H1 (cell line): ENCODE measurements around the gene SMYD3. TPM values are rescaled to one million over a fixed set of nuclear protein-coding genes. Genes with fewer than 3 reads are reported as not detected.

Experiments used
- CTCF ChIA-PET: fragments of 300-600 bp; sonication (Branson Sonifier 250); formaldehyde crosslinking; loops from one replicate; lab custom pipeline; 2021; ENCODE audit not compliant: partially characterized antibody; lab: Charles Lee
- POLR2A ChIA-PET: fragments of 300-600 bp; sonication (Branson Sonifier 250); formaldehyde crosslinking; loops from one replicate; lab custom pipeline; 2021; ENCODE audit warnings: inconsistent platforms; ENCODE audit not compliant: partially characterized antibody; lab: Charles Lee
- DNase-seq, 2 experiments: peaks; one replicate each; pipeline versions ENCODE4 v3.0.0 to v3.0.0-alpha.2; 2010 to 2022; ENCODE audit warnings: low spot score in 2 of 2, low read depth in 1 of 2, mixed read lengths in 1 of 2
- FAIRE-seq: peaks from 2 replicates; lab custom pipeline; 2011; peaks lifted over from hg19 to GRCh38; lab: Jason Lieb, UNC
- H2AFZ ChIP-seq: 2 replicates; pipeline ENCODE4 v1.8.1; 2012; ENCODE audit warnings: low read length, inconsistent platforms
- H2AK5ac ChIP-seq: 2 replicates; pipeline ENCODE4 v1.6.1; 2013; ENCODE audit warnings: low read depth, low read length
- H2BK120ac ChIP-seq: replicated peaks from 2 replicates; pipeline ENCODE3; 2013; ENCODE audit warnings: low read depth, low read length, inconsistent platforms
- H2BK12ac ChIP-seq: 2 replicates; pipeline ENCODE4 v1.6.1; 2013; ENCODE audit warnings: low read depth, low read length
- H2BK15ac ChIP-seq: 2 replicates; pipeline ENCODE4 v1.6.1; 2013; ENCODE audit warnings: low read length
- H2BK20ac ChIP-seq: 2 replicates; pipeline ENCODE4 v1.6.1; 2013; ENCODE audit warnings: low read length
- H2BK5ac ChIP-seq: 2 replicates; pipeline ENCODE4 v1.6.1; 2013; ENCODE audit warnings: low read depth, low read length
- H3K14ac ChIP-seq: 2 replicates; pipeline ENCODE4 v1.6.1; 2013; ENCODE audit warnings: inconsistent platforms; ENCODE audit not compliant: insufficient read length
- H3K18ac ChIP-seq: 2 replicates; pipeline ENCODE4 v1.6.1; 2013; ENCODE audit warnings: low read length; ENCODE audit errors: extremely low read depth
- H3K23ac ChIP-seq: 2 replicates; pipeline ENCODE4 v1.6.1; 2013; ENCODE audit warnings: inconsistent platforms; ENCODE audit not compliant: insufficient read length
- H3K23me2 ChIP-seq: 2 replicates; pipeline ENCODE4 v1.6.1; 2013; ENCODE audit warnings: low read depth, low read length
- H3K27ac ChIP-seq: 2 replicates; pipeline ENCODE4 v1.6.1; 2011; ENCODE audit warnings: low read depth, low read length, inconsistent platforms
- H3K27me3 ChIP-seq, 4 experiments: replicated peaks in 1 of 4; 1 replicate in 1 of 4; 2 replicates in 3 of 4; pipeline versions ENCODE4 v1.6.1 to v1.8.1; 2011 to 2013; ENCODE audit warnings: low read length in 3 of 4, mild to moderate bottlenecking in 3 of 4, inconsistent platforms in 2 of 4, mixed read lengths in 2 of 4, moderate library complexity in 1 of 4; ENCODE audit not compliant: control insufficient read depth in 3 of 4, insufficient read depth in 3 of 4; ENCODE audit errors: extremely low read depth in 1 of 4
- H3K36me3 ChIP-seq, 4 experiments: 2 replicates each; pipeline versions ENCODE4 v1.6.1 to v1.8.1; 2011 to 2013; ENCODE audit warnings: mild to moderate bottlenecking in 4 of 4, low read length in 3 of 4, moderate library complexity in 2 of 4, control low read depth in 1 of 4, inconsistent platforms in 1 of 4; ENCODE audit not compliant: insufficient read depth in 4 of 4, control insufficient read depth in 2 of 4
- H3K4ac ChIP-seq: replicated peaks from 2 replicates; pipeline ENCODE3; 2013; ENCODE audit warnings: low read length, low read depth, mixed read lengths, inconsistent platforms; ENCODE audit not compliant: insufficient read length
- H3K4me1 ChIP-seq, 4 experiments: replicated peaks in 1 of 4; 1 replicate in 1 of 4; 2 replicates in 3 of 4; pipeline versions ENCODE4 v1.6.1 to v1.8.1; 2011 to 2013; ENCODE audit warnings: low read length in 3 of 4, inconsistent platforms in 2 of 4, mixed read lengths in 1 of 4; ENCODE audit not compliant: insufficient read depth in 4 of 4, control insufficient read depth in 3 of 4
- H3K4me2 ChIP-seq, 2 experiments: 2 replicates each; pipeline versions ENCODE4 v1.6.1 to v1.8.1; 2011 to 2013; ENCODE audit warnings: low read depth in 2 of 2, low read length in 2 of 2, control low read depth in 1 of 2, inconsistent platforms in 1 of 2, mild to moderate bottlenecking in 1 of 2; ENCODE audit not compliant: insufficient read depth in 1 of 2
- H3K4me3 ChIP-seq, 4 experiments: fragments of 200-600, 300-600 bp in 1 of 4; sonication (generic), shearing (Covaris generic), sonication (Bioruptor Twin) in 1 of 4; 2 replicates each; pipeline versions ENCODE4 v1.5.1 to v1.8.1; 2011 to 2016; ENCODE audit warnings: low read length in 4 of 4, low read depth in 3 of 4, control low read depth in 2 of 4, inconsistent platforms in 2 of 4, mild to moderate bottlenecking in 2 of 4, mixed read lengths in 1 of 4, moderate library complexity in 1 of 4; ENCODE audit not compliant: insufficient read depth in 2 of 4; ENCODE audit errors: extremely low read depth in 1 of 4
- H3K56ac ChIP-seq: replicated peaks from 2 replicates; pipeline ENCODE3; 2013; ENCODE audit warnings: low read depth, mild to moderate bottlenecking, mixed read lengths, low read length, inconsistent platforms; ENCODE audit not compliant: insufficient read length
- H3K79me1 ChIP-seq: 2 replicates; pipeline ENCODE4 v1.6.1; 2013; ENCODE audit warnings: low read depth, low read length, control low read depth
- H3K79me2 ChIP-seq, 2 experiments: 2 replicates each; pipeline versions ENCODE4 v1.6.1 to v1.8.1; 2012 to 2013; ENCODE audit warnings: low read length in 2 of 2, mild to moderate bottlenecking in 2 of 2, inconsistent platforms in 1 of 2; ENCODE audit not compliant: insufficient read depth in 2 of 2, control insufficient read depth in 1 of 2
- H3K9ac ChIP-seq, 4 experiments: replicated peaks in 1 of 4; 1 replicate in 1 of 4; 2 replicates in 3 of 4; pipeline versions ENCODE4 v1.6.1 to v1.8.1; 2011 to 2013; ENCODE audit warnings: low read depth in 3 of 4, low read length in 3 of 4, control low read depth in 2 of 4, mild to moderate bottlenecking in 2 of 4, moderate library complexity in 2 of 4, inconsistent platforms in 1 of 4; ENCODE audit errors: extremely low read depth in 1 of 4
- H3K9me3 ChIP-seq, 2 experiments: 2 replicates each; pipeline versions ENCODE4 v1.6.1 to v1.8.1; 2012 to 2013; ENCODE audit warnings: mild to moderate bottlenecking in 2 of 2, moderate library complexity in 2 of 2, control low read depth in 1 of 2, inconsistent platforms in 1 of 2, low read depth in 1 of 2, low read length in 1 of 2, mixed read lengths in 1 of 2; ENCODE audit not compliant: insufficient read depth in 2 of 2
- H4K20me1 ChIP-seq, 2 experiments: replicated peaks in 1 of 2; 2 replicates each; pipeline versions ENCODE3 to v1.8.1; 2011 to 2013; ENCODE audit warnings: inconsistent platforms in 2 of 2, low read length in 2 of 2, mild to moderate bottlenecking in 1 of 2; ENCODE audit not compliant: insufficient read depth in 2 of 2, control insufficient read depth in 1 of 2
- H4K5ac ChIP-seq: 2 replicates; pipeline ENCODE4 v1.6.1; 2013; ENCODE audit warnings: low read length, low read depth, mixed read lengths, inconsistent platforms; ENCODE audit not compliant: insufficient read length
- H4K8ac ChIP-seq: 2 replicates; pipeline ENCODE4 v1.8.0; 2013; ENCODE audit warnings: mild to moderate bottlenecking, moderate library complexity, low read length, inconsistent platforms; ENCODE audit not compliant: insufficient read depth; ENCODE audit errors: extremely low read depth
- H4K91ac ChIP-seq: replicated peaks from 2 replicates; pipeline ENCODE3; 2013; ENCODE audit warnings: low read length, mixed read lengths, inconsistent platforms; ENCODE audit not compliant: insufficient read length
- ASH2L ChIP-seq: fragments of 200-600, 300-600 bp; sonication (generic); IDR thresholded peaks from one replicate; pipeline ENCODE4 v1.7.1; 2017; ENCODE audit warnings: low read length
- BRCA1 ChIP-seq: IDR thresholded peaks from 2 replicates; pipeline ENCODE4 v1.6.1; 2012; ENCODE audit warnings: low read depth, low read length, improper control_type of control experiment
- FOSL1 ChIP-seq: IDR thresholded peaks from 2 replicates; pipeline ENCODE4 v1.6.1; 2011; ENCODE audit warnings: mild to moderate bottlenecking, low read depth, low read length, moderate library complexity; ENCODE audit not compliant: insufficient read depth
- JUND ChIP-seq: IDR thresholded peaks from 2 replicates; pipeline ENCODE4 v1.6.1; 2011; ENCODE audit warnings: mild to moderate bottlenecking, improper control_type of control experiment, low read length
- RAD21 ChIP-seq, 2 experiments: IDR thresholded peaks in 1 of 2; conservative IDR thresholded peaks in 1 of 2; 2 replicates each; pipeline ENCODE4 v1.6.1; 2011; ENCODE audit warnings: low read depth in 2 of 2, low read length in 2 of 2, improper control_type of control experiment in 1 of 2, inconsistent platforms in 1 of 2, mild to moderate bottlenecking in 1 of 2, moderate library complexity in 1 of 2
- SIN3A ChIP-seq, 2 experiments: IDR thresholded peaks in 1 of 2; conservative IDR thresholded peaks in 1 of 2; 2 replicates each; pipeline ENCODE4 v1.6.1; 2011 to 2012; ENCODE audit warnings: low read length in 2 of 2, improper control_type of control experiment in 1 of 2, low read depth in 1 of 2, mild to moderate bottlenecking in 1 of 2
- WGBS, 2 experiments: shearing (Covaris generic) in 1 of 2; methylation state at CpG; one replicate each; pipeline versions ENCODE4 v1.1.6 to v1.1.7; 2013 to 2015; ENCODE audit warnings: low lambda C conversion rate in 2 of 2, mixed read lengths in 2 of 2, inconsistent platforms in 1 of 2, low coverage in 1 of 2, missing lambda C conversion rate in 1 of 2; ENCODE audit not compliant: insufficient replicate concordance in 2 of 2, insufficient coverage in 1 of 2, insufficient read length in 1 of 2; ENCODE audit errors: extremely low coverage in 1 of 2, missing lambda C conversion rate in 1 of 2; 5-methylcytosine and 5-hydroxymethylcytosine counted together
- polyA plus RNA-seq, 7 experiments: library from polyadenylated mRNA; depleted of rRNA in 3 of 7; stranded (reverse) in 5 of 7; unstranded in 2 of 7; fragments of >200 nt in 5 of 7; fragments of 200-250 nt in 2 of 7; gene quantifications; 1 replicate in 5 of 7; 2 replicates in 1 of 7; 4 replicates in 1 of 7; pipeline versions ENCODE4 v1.2.1 to v1.2.3, GENCODE V29; 2011 to 2013; ENCODE audit warnings: missing spikeins in 2 of 7, mixed read lengths in 2 of 7
- total RNA-seq: library from RNA; stranded (reverse); fragmentation: NEBNext Ultra II Directional; extraction: Animal tissue kit (Norgen Biotek cat#: 25700); gene quantifications from 2 replicates; pipeline ENCODE4 v1.2.1, GENCODE V29; 2021

The SMYD3 gene
- total and polyA plus RNA-seq, 2 of the 8 experiments (the other 6 are each of a cell fraction or from before 2014, with no cell fraction given): 17.3 to 25.4 TPM

DNA sequence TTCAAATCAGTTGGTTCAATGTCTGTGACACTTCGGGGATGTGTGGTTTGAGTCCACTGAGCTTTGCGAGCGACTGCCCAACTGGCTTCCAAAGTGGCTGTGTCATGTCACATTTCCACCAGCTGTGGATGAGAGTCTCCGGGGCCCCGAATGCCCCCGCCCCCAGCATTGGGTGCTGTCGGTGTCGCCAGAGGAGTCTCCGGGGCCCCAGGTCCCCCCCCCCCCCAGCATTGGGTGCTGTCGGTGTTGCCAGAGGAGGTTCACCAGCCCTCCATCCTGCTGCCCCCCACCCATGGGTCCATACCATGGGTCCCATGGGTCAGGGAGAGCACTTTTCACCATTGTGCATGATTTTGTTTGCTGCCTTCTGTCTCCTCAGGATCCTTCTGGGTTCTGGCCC is 9.0 kb upstream of the SMYD3 start:
- Histone ChIP-seq H2AFZ (no peak overlapping the region), H2BK15ac (no peak overlapping the region), H4K91ac (no peak overlapping the region), H3K4ac (no peak overlapping the region), H3K36me3 (no peaks in the 10 kb centered on the region), H3K23me2 (no peaks in the 10 kb centered on the region), H3K9me3 (no peaks in the 10 kb centered on the region; a peak in 1 of 4 replicates), H3K18ac (no peak overlapping the region), H3K4me3 (no peak overlapping the region), H4K5ac (no peak overlapping the region), H3K79me2 (no peaks in the 10 kb centered on the region), H2BK12ac (no peak overlapping the region), H3K27me3 (no peaks in the 10 kb centered on the region), H3K23ac (no peak overlapping the region), H3K4me1 (no peaks in the 10 kb centered on the region), H4K20me1 (no peaks in the 10 kb centered on the region), H3K14ac (no peak overlapping the region), H2BK5ac (no peak overlapping the region), H4K8ac (no peak overlapping the region), H2AK5ac (no peak overlapping the region), H3K4me2 (no peak overlapping the region), H2BK120ac (no peak overlapping the region), H3K9ac (no peak overlapping the region), H3K79me1 (no peaks in the 10 kb centered on the region), H3K56ac (no peak overlapping the region), H2BK20ac (no peak overlapping the region), H3K27ac (no peak overlapping the region)
- DNase-seq (no peak), FAIRE-seq (no peak)
- no peak for TF ChIP-seq SIN3A (conservative IDR thresholded peaks at IDR 0.05 in 1 of 2, IDR thresholded peaks at IDR 0.05 in 1 of 2; ENCODE audit: low read depth in 1 of 2, low read length in 2 of 2)
- TF ChIP-seq FOSL1: no peak
- no peak for TF ChIP-seq BRCA1
- no peak for TF ChIP-seq RAD21 (IDR thresholded peaks at IDR 0.05 in 1 of 2, conservative IDR thresholded peaks at IDR 0.05 in 1 of 2; ENCODE audit: low read depth in 2 of 2, low read length in 2 of 2)
- TF ChIP-seq ASH2L: no peak
- no peak for TF ChIP-seq JUND
- POLR2A ChIA-PET: no interaction called here
- CTCF ChIA-PET: interaction anchor here (1.9 kb wide), 1 partner anchor 14 kb away, joined by 4 read pairs; no protein-coding TSS in a partner anchor
- 87% methylated on average over 7 of the region's 10 CpGs; no CpG with 5 or more reads in 1 of the 2 experiments for WGBS, 2 experiments
